Immature natural killer cell (primary cell): ENCODE results near the gene ARID1B. TPM values are rescaled to one million over a fixed set of nuclear protein-coding genes. Genes with fewer than 3 reads are reported as not detected.

Experiments
- DNase-seq, 3 donors: peaks; one replicate each; pipeline ENCODE4 v3.0.0; 2022; ENCODE audit warnings: mixed read lengths in 1 of 3
- H3K27ac Mint-ChIP-seq, 6 donors: one replicate each; pipeline ENCODE4 v1.8.0; 2020; ENCODE audit warnings: mixed read lengths in 6 of 6, mild to moderate bottlenecking in 5 of 6, inconsistent platforms in 4 of 6, moderate library complexity in 3 of 6
- H3K27me3 Mint-ChIP-seq, 3 donors: one replicate each; pipeline ENCODE4 v1.8.0; 2020 to 2021; ENCODE audit warnings: low read depth in 3 of 3, mild to moderate bottlenecking in 3 of 3, mixed read lengths in 3 of 3, moderate library complexity in 3 of 3, inconsistent platforms in 1 of 3
- H3K36me3 Mint-ChIP-seq, 3 donors: one replicate each; pipeline ENCODE4 v1.8.0; 2020; ENCODE audit warnings: mixed read lengths in 3 of 3, inconsistent platforms in 2 of 3, mild to moderate bottlenecking in 2 of 3
- H3K4me1 Mint-ChIP-seq, 2 donors: one replicate each; pipeline ENCODE4 v1.8.0; 2020; ENCODE audit warnings: inconsistent platforms in 2 of 2, mild to moderate bottlenecking in 2 of 2, mixed read lengths in 2 of 2, moderate library complexity in 1 of 2
- H3K4me3 Mint-ChIP-seq, 5 donors: one replicate each; pipeline ENCODE4 v1.8.0; 2020; ENCODE audit warnings: mild to moderate bottlenecking in 5 of 5, mixed read lengths in 5 of 5, inconsistent platforms in 3 of 5, moderate library complexity in 3 of 5
- H3K9me3 Mint-ChIP-seq, 6 donors: one replicate each; pipeline ENCODE4 v1.8.0; 2020; ENCODE audit warnings: mild to moderate bottlenecking in 6 of 6, mixed read lengths in 6 of 6, inconsistent platforms in 4 of 6, moderate library complexity in 3 of 6
- polyA plus RNA-seq, 3 donors: library from polyadenylated mRNA; unstranded; fragments of 300-500 nt; fragmentation: Illumina TruSeq; gene quantifications; one replicate each; pipeline ENCODE4 v1.2.3, GENCODE V29; 2021

ARID1B gene
- polyA plus RNA-seq, 3 donors from 2014 or later = 7.6 to 18.1 (median 8.7) TPM

DNA sequence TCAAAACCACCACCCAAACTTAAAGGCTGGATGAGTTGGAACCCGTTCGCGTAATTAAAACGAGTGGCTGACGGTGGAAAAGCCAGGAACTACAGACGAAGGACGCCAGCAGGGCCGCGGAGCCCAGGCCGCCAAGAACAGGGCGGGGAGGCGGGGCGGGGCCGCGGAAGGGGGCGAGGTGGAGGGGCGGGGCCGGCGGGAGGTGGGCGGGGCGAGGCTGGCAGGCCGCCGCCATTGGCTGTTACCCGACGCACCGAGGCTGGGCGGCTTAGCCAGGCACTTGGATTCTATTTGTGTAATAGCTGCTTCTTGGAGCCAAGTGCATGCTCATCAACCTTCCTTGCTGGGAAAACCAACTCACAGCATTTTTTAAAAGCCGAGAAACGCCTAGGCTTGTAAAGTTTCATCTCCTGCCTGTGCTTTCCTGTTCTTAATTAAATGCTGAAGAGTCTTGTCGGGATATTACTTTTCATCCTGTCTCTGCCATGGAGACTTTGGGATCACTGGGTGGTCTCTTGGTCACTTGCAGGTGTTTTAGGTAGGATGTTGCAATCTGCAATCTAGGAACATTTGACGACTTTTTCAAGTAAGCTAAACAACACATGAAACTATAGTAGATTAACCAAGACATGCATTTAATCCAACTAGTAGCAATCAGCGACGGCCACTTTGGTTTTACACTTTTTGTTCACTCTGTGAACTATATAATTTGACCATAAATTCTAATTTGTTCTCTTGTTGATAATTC, 245.0 kb downstream of the ARID1B start:
- H3K9me3 Mint-ChIP-seq = no peaks in the 10 kb centered on the region
- peak in 2 of 3 donors; percentile 83 to 85 for DNase-seq
- peak overlapping the region; percentile 93 to 98 (median 95) for H3K4me3 Mint-ChIP-seq
- H3K27me3 Mint-ChIP-seq = peaks cover 11 to 27% (median 13%) of the 10 kb centered on the region in 3 donors
- H3K36me3 Mint-ChIP-seq = no peaks in the 10 kb centered on the region
- peaks cover 38 to 66% of the 10 kb centered on the region in 2 donors for H3K4me1 Mint-ChIP-seq
- peak overlapping the region; percentile 87 to 100 (median 99) for H3K27ac Mint-ChIP-seq

DNA sequence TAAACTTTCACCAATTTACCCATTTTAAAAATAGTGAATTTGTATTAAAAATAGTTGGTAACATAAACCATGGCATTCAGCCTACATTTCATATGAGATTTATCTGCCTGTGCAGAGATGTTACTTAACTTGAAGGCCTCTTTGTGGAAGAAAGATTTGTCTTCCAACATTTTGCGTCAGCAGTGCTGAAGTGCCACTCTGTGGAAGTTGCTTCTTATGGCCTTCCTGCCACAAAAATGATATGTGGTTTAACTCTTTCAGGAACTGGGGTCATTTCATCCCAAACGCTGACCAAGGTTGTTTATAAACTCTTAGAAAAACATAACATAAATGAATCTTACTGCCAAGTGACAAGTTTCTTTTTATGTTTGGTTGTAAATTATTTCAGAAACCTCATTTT, 246.8 kb downstream of the ARID1B start:
- Mint-ChIP-seq H3K4me3 (no peak overlapping the region), H3K27me3 (peaks cover 11 to 25% (median 13%) of the 10 kb centered on the region in 3 donors), H3K9me3 (no peaks in the 10 kb centered on the region), H3K4me1 (peaks cover 32 to 58% of the 10 kb centered on the region in 2 donors), H3K36me3 (no peaks in the 10 kb centered on the region), H3K27ac (peak overlapping the region in 1 of 6 donors; percentile 38)
- no peak for DNase-seq

DNA sequence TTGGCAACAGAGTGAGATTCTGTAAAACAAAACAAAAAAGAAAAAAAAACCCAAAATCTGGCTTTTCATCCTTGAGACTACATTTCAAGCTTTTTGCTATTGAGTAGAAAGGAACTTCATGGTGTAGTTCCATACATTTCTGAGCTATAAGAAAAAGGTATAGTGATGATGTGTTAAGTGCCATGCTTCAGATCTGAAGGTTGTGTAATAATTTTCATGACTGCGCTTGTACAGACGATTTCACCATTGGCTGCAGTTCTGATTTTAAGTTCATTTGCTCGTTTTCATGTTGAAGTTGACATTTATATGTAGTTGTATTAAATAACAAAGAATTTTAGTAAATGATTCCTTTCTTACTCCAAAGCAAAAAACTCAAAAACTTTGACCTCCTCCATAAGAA, 247.6 kb downstream of the ARID1B start:
- Mint-ChIP-seq H3K9me3 (no peaks in the 10 kb centered on the region), H3K36me3 (peaks cover 0 to 3% (median 0%) of the 10 kb centered on the region in 3 donors), H3K4me3 (no peak overlapping the region), H3K27me3 (peaks cover 11 to 25% (median 13%) of the 10 kb centered on the region in 3 donors), H3K4me1 (peaks cover 25 to 56% of the 10 kb centered on the region in 2 donors), H3K27ac (peak overlapping the region in 4 of 6 donors; percentile 7 to 67 (median 36))
- no peak for DNase-seq

DNA sequence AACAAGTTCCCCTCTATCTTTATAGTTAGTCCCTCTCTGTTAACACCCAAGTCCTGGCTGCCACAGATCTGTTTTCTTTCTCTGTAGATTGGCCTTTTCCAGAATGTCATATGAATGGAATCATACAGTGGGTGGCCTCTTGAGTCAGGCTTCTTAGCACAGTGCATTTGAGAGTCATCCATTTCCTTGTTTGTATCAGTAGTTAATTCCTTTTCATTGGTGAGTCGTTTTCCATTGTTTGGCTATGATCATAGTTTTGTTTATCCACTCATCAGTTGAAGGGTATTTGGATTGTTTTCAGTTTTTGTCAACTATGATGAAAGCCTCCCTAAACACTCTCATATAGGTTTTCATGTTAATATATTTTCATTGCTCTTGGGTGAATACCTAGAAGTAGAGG, 248.3 kb downstream of the ARID1B start:
- Mint-ChIP-seq H3K36me3 (peaks cover 0 to 3% (median 0%) of the 10 kb centered on the region in 3 donors), H3K9me3 (no peaks in the 10 kb centered on the region), H3K27me3 (peaks cover 11 to 20% (median 13%) of the 10 kb centered on the region in 3 donors), H3K27ac (peak overlapping the region in 2 of 6 donors; percentile 9 to 50), H3K4me3 (no peak overlapping the region), H3K4me1 (peaks cover 25 to 54% of the 10 kb centered on the region in 2 donors)
- no peak for DNase-seq

DNA sequence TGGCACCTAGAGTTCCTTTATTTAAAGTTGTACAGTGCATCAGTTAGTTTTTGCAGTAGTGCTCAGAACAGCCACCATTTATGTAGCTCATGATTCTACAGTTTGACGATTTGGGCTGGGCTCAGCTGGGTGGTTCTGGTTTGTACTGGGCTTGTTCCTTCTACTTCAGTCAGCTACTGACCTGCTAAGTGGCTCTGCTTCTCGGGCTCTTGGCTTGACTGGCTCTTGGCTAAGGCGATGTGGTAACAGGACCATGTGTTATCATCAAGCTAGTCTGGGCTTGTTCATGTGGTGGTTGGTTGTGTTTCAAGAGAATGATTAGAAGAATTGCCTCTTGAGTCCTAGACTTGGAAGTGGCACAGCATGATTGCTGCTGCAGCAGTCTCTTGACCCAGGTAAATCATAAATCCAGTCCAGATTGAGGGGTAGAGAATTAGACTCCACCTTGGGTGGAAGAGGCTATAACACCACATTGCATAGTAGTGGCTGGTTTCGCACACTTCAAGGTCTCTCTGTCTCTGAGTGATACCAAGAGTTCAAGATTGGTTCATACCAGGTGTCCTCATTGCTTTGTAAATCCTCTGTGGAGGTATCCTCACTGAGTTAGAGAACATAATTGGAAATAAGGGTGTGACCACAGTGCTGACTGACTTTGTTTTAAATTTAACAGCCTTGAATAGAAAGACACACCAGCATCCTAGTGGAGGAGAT, 253.0 kb downstream of the ARID1B start:
- Mint-ChIP-seq H3K4me1 (peaks cover 23 to 41% of the 10 kb centered on the region in 2 donors), H3K4me3 (no peak overlapping the region)

DNA sequence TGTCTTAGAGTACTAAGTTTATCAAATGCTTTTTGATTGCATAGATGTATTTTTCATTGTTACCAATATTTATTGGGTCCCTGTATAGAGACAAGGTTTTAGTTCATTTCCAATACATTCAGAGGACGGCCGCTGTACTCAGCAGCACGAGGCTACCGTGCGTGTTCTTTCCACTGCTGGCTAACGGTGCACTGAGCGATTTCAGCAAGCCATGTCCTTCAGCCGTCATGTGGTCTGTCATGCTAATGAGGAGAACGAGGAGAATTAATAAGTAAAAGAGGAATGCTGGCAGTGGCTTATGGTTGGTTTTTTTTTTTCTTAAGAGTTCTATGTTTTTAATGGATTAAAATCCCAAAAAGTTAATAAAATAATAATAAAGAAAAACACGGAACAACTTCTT, 253.6 kb downstream of the ARID1B start:
- H3K4me1 Mint-ChIP-seq = peaks cover 23 to 36% of the 10 kb centered on the region in 2 donors
- no peak for DNase-seq

More for the DNA sequence above, 253.0 kb downstream of the ARID1B start:
- no peaks in the 10 kb centered on the region for H3K27me3 Mint-ChIP-seq
- peak overlapping the region in 2 of 6 donors; percentile 21 to 52 for H3K27ac Mint-ChIP-seq
- peaks cover 0 to 3% (median 0%) of the 10 kb centered on the region in 3 donors for H3K36me3 Mint-ChIP-seq
- no peaks in the 10 kb centered on the region for H3K9me3 Mint-ChIP-seq
- DNase-seq = no peak

DNA sequence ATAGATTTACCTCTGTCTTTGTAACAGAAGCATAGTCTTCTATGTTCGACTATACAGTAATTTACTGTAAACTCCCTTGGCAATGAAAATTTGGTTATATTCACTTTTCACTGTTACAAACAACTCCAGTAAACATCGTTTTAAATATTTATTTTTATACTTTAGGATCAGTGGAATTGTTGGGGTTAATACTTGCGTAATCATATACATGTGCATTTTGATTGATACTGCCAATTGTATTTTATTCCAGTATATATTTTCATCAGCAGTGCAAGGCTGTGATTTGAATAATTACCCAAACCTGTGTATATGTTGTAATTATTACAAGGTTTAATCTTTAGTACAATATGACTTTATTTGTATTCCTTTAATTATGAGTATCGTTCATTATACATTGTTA, 255.7 kb downstream of the ARID1B start:
- peaks cover 23 to 36% of the 10 kb centered on the region in 2 donors for H3K4me1 Mint-ChIP-seq
- DNase-seq = no peak
- peaks cover 0 to 3% (median 0%) of the 10 kb centered on the region in 3 donors for H3K36me3 Mint-ChIP-seq
- H3K27ac Mint-ChIP-seq = peak overlapping the region in 4 of 6 donors; percentile 90 to 99 (median 97)
- peak overlapping the region; percentile 86 to 99 (median 96) for H3K4me3 Mint-ChIP-seq
- H3K27me3 Mint-ChIP-seq = no peaks in the 10 kb centered on the region
- no peaks in the 10 kb centered on the region for H3K9me3 Mint-ChIP-seq

More for the DNA sequence above, 253.6 kb downstream of the ARID1B start:
- Mint-ChIP-seq H3K27me3 (no peaks in the 10 kb centered on the region), H3K9me3 (no peaks in the 10 kb centered on the region), H3K27ac (peak overlapping the region in 1 of 6 donors; percentile 21), H3K36me3 (peaks cover 0 to 3% (median 0%) of the 10 kb centered on the region in 3 donors), H3K4me3 (no peak overlapping the region)

DNA sequence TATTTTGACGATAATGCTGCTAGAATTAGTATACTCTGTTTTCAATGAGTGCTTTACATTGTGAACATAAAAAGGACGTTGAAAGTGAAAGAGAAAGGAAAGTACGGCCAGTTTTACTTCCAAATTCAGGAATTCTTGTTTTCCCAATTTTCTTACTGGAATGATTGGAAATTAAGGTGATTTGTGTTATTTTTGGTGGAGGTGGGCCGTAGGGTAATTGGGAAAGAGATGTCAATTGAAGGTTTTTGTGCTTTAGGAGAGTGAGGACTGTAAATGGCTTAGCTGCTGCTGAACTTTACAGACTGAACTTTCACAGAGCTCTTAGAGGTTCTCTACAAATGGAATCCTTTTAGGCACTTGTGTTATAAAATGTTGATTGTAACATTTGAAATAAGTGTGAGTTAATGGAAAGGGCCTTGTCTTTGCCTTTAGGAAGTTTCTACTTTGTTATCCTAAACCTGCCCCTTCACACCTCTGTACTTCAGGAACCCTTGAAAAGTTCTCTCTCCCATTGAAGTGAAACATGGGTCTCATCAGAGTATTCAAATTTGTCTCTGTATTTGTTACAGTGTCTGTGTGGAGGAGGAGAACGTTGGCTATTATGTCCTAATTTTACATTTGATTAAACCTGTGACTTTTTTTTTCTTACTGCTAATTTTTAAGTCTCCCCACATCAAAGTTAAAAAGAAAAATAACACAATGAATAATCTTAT, 256.4 kb downstream of the ARID1B start:
- H3K9me3 Mint-ChIP-seq = no peaks in the 10 kb centered on the region
- peaks cover 0 to 3% (median 0%) of the 10 kb centered on the region in 3 donors for H3K36me3 Mint-ChIP-seq
- H3K4me1 Mint-ChIP-seq = peaks cover 23 to 36% of the 10 kb centered on the region in 2 donors
- H3K4me3 Mint-ChIP-seq = peak overlapping the region; percentile 86 to 99 (median 96)
- no peaks in the 10 kb centered on the region for H3K27me3 Mint-ChIP-seq
- H3K27ac Mint-ChIP-seq = peak overlapping the region; percentile 90 to 99 (median 95)
- DNase-seq = no peak

DNA sequence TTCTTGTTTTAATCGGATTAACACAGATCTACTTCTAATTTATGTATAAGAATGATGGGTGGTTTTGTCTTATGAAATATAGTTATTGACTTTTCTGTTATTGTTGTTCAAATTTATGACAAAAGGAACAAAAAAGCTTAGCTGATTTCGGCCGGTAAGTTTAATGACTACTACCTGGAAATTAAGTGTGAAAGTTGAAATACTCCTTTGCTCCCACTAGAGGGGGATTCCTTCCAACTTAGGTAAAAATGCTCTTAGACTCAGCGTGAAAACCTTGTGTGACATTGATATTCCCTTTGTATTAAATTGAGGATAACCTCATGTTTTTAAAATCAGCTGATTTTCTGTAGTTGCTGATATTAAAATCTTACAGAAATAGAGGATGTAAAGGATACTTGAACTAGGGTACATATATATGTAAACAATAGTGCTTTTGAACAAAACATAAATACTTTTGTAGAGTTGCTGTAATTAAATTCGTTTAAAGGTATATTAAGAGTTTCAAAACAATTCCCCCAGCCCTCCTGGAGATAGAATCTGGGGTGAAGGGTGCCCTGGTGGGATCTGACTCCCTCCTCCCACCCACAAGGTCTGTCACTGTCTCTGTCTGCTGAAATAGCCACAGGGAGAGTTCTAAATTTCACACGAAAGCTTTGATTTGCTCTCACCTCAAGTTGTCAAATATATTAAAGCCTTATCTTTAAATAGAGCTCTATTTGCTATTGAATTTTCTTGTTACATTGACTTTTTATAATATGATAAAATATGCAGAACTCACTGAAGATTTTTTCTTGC, 257.5 kb downstream of the ARID1B start:
- peak overlapping the region; percentile 86 to 99 (median 96) for H3K4me3 Mint-ChIP-seq
- H3K4me1 Mint-ChIP-seq = peaks cover 23 to 30% of the 10 kb centered on the region in 2 donors
- no peaks in the 10 kb centered on the region for H3K27me3 Mint-ChIP-seq
- H3K36me3 Mint-ChIP-seq = no peaks in the 10 kb centered on the region
- H3K27ac Mint-ChIP-seq = peak overlapping the region; percentile 78 to 99 (median 95)
- peak in 2 of 3 donors; percentile 44 to 46 for DNase-seq
- no peaks in the 10 kb centered on the region for H3K9me3 Mint-ChIP-seq

DNA sequence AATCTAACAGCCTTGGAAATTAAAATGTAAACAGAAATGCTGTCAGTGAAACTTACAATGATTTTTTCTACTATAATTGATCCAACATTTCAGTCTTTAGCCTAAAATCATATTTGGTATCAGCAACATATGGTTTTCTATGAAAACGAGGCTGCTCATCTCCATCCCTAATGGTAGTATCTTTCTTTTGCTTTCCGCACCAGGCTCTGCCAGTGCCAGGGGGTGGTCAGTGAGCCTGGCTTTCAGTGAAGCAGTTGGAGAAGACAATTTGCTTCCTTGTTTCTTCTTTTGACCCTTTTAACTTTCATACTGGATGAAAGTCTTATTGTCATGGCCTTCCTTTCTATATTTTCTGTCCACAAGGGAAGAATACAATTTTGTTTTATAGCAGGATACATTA, 258.4 kb downstream of the ARID1B start:
- no peak for DNase-seq
- Mint-ChIP-seq H3K27me3 (no peaks in the 10 kb centered on the region), H3K4me3 (no peak overlapping the region), H3K4me1 (peaks cover 17 to 24% of the 10 kb centered on the region in 2 donors), H3K9me3 (no peaks in the 10 kb centered on the region), H3K36me3 (peaks cover 0 to 3% (median 0%) of the 10 kb centered on the region in 3 donors), H3K27ac (no peak overlapping the region)

DNA sequence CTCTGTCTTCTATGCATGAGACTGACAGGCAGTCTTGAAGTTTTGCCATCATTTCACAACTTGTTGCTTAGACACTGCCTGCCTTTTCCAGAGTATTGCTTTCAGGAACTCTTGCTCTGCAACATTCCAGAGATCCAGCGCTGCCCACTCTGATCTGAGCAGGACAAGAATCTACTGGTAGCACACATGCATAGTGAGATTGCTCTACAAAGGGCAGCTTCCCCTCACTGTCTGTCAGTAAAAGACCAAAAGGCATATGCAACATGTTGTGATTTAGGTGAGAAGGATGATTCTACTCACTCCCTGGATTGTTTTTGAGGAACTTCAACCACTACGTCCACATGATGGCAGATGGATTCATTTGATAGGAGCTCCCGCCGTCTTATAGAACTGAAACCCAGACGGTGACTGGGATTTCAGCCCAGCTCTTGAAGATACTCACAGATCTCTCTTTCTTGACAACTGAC, 259.1 kb downstream of the ARID1B start:
- H3K27ac Mint-ChIP-seq = no peak overlapping the region
- H3K9me3 Mint-ChIP-seq = no peaks in the 10 kb centered on the region
- H3K4me1 Mint-ChIP-seq = peaks cover 17 to 20% of the 10 kb centered on the region in 2 donors
- DNase-seq = no peak
- no peaks in the 10 kb centered on the region for H3K27me3 Mint-ChIP-seq
- peaks cover 0 to 3% (median 0%) of the 10 kb centered on the region in 3 donors for H3K36me3 Mint-ChIP-seq
- H3K4me3 Mint-ChIP-seq = no peak overlapping the region

DNA sequence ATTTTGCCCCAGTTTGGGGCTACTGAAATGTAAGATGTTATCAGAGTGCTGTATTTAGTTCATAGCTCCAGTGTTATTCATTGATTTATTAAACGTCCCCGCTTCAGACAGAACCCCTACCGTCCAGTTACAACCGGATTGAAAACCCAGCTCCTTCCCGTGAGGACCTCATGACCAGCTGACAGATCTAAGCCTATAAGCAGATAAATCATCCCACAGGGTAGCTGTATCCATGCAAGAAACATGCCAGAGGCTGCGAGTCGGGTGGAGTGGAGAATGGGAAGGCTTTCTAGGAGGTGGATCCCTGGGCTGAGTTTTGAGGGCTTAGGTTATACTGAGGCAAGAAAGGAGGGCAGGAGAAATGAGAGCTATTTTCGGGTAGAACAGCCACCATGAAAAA, 260.0 kb downstream of the ARID1B start:
- H3K9me3 Mint-ChIP-seq = no peaks in the 10 kb centered on the region
- peaks cover 0 to 3% (median 0%) of the 10 kb centered on the region in 3 donors for H3K36me3 Mint-ChIP-seq
- peaks cover 17 to 29% of the 10 kb centered on the region in 2 donors for H3K4me1 Mint-ChIP-seq
- H3K27me3 Mint-ChIP-seq = no peaks in the 10 kb centered on the region
- DNase-seq = no peak
- H3K27ac Mint-ChIP-seq = no peak overlapping the region
- H3K4me3 Mint-ChIP-seq = no peak overlapping the region

DNA sequence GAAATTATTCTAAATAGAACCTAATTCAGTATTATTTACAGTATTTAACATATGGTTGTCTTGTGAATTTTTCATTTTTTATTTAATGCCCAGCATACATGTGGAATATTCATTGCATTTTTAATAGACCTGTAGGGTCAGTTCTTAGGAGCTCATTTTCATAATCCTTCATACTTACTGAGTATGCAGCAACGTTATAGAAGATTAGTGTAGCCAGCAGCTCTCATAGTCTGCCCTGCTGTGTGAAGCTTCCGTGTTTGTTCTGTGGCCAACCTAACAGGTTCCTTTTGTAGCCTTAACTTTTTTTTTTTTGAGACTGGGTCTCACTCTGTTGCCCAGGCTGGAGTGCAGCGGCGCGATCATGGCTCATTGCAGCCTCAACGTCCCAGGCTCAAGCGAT, 261.4 kb downstream of the ARID1B start:
- DNase-seq = no peak
- H3K4me3 Mint-ChIP-seq = no peak overlapping the region
- peaks cover 16 to 23% of the 10 kb centered on the region in 2 donors for H3K4me1 Mint-ChIP-seq
- H3K27me3 Mint-ChIP-seq = no peaks in the 10 kb centered on the region
- peaks cover 0 to 3% (median 0%) of the 10 kb centered on the region in 3 donors for H3K36me3 Mint-ChIP-seq
- no peak overlapping the region for H3K27ac Mint-ChIP-seq
- no peaks in the 10 kb centered on the region for H3K9me3 Mint-ChIP-seq
